BLaER1 treated with 17β-estradiol and CSF1 and Interleukin-3, amounts not matched to agents 10 nM and 100 nM (cell line): ENCODE data around the gene FDX1.

Source experiments
- H3K27ac ChIP-seq, 11 experiments: shearing (Covaris generic); formaldehyde crosslinking; 2 replicates each; pipeline ENCODE4 v1.8.1; 2022
- H3K27me3 ChIP-seq, 11 experiments: shearing (Covaris generic); formaldehyde crosslinking; 2 replicates each; pipeline ENCODE4 v1.8.1; 2022
- H3K36me3 ChIP-seq, 11 experiments: shearing (Covaris generic); formaldehyde crosslinking; 2 replicates each; pipeline ENCODE4 v1.8.1; 2022
- H3K4me1 ChIP-seq, 10 experiments: shearing (Covaris generic); formaldehyde crosslinking; 2 replicates each; pipeline ENCODE4 v1.8.1; 2022
- H3K4me2 ChIP-seq, 11 experiments: shearing (Covaris generic); formaldehyde crosslinking; 2 replicates each; pipeline ENCODE4 v1.8.1; 2022
- H3K4me3 ChIP-seq, 10 experiments: shearing (Covaris generic); formaldehyde crosslinking; 2 replicates each; pipeline ENCODE4 v1.8.1; 2022
- H3K9ac ChIP-seq, 11 experiments: shearing (Covaris generic); formaldehyde crosslinking; 2 replicates each; pipeline ENCODE4 v1.8.1; 2022
- H3K9me3 ChIP-seq, 11 experiments: shearing (Covaris generic); formaldehyde crosslinking; replicated peaks in 1 of 11; 2 replicates each; pipeline ENCODE4 v1.8.1; 2022
- H4K20me1 ChIP-seq, 11 experiments: shearing (Covaris generic); formaldehyde crosslinking; 2 replicates each; pipeline ENCODE4 v1.8.1; 2022
- Cebpa-rat ChIP-seq, 11 experiments: shearing (Covaris generic); IDR thresholded peaks; 2 replicates each; pipeline ENCODE4 v1.8.1; 2022

The FDX1 gene

GRCh38 chr11:110467556-110467955 is 37.8 kb downstream of the FDX1 start:
- H3K4me1 ChIP-seq, result peaks cover 0 to 12% (median 0%) of the 10 kb centered on the region in 10 experiments; a peak in 2 of 20 replicates
- H3K9ac ChIP-seq, result no peak overlapping the region
- H3K9me3 ChIP-seq, result no peaks in the 10 kb centered on the region
- H3K4me3 ChIP-seq, result no peak overlapping the region
- no peak overlapping the region for H3K4me2 ChIP-seq
- H4K20me1 ChIP-seq, result no peaks in the 10 kb centered on the region; a peak in 1 of 22 replicates
- no peaks in the 10 kb centered on the region for H3K27me3 ChIP-seq
- peaks cover 13 to 67% (median 35%) of the 10 kb centered on the region in 11 experiments; a peak in 20 of 22 replicates for H3K36me3 ChIP-seq
- H3K27ac ChIP-seq, result no peak overlapping the region
- no peak for TF ChIP-seq Cebpa-rat (IDR thresholded peaks at IDR 0.05)

DNA sequence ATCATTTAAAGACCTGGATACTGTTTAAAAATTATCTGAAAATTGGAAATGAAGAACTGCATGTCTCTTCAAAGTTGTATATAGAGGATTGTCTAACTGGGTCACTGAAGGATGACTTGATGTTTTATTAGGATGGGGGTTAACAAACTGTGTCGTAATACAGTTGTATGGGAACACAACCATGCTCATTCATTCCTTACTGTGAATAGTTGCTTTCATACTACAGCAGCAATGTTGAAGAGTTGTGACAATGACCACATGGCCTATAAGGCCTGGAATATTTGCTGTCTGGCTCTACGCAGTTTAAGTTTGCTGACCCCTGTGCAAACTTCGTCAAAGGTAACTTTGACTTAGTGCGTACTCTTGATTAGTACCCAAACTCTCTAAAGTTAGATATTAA is 38.4 kb downstream of the FDX1 start:
- no peaks in the 10 kb centered on the region for H3K9me3 ChIP-seq
- TF ChIP-seq Cebpa-rat (IDR thresholded peaks at IDR 0.05), result no peak
- H3K4me3 ChIP-seq, result no peak overlapping the region
- peaks cover 0 to 12% (median 0%) of the 10 kb centered on the region in 10 experiments; a peak in 2 of 20 replicates for H3K4me1 ChIP-seq
- no peak overlapping the region for H3K9ac ChIP-seq
- peaks cover 13 to 64% (median 35%) of the 10 kb centered on the region in 11 experiments; a peak in 20 of 22 replicates for H3K36me3 ChIP-seq
- H3K27me3 ChIP-seq, result no peaks in the 10 kb centered on the region
- H4K20me1 ChIP-seq, result no peaks in the 10 kb centered on the region; a peak in 1 of 22 replicates
- no peak overlapping the region for H3K4me2 ChIP-seq
- no peak overlapping the region for H3K27ac ChIP-seq

- no peak for TF ChIP-seq Cebpa-rat (IDR thresholded peaks at IDR 0.05)
- H3K9me3 ChIP-seq, result no peaks in the 10 kb centered on the region
- H3K27me3 ChIP-seq, result no peaks in the 10 kb centered on the region
- H4K20me1 ChIP-seq, result no peaks in the 10 kb centered on the region
- no peak overlapping the region for H3K27ac ChIP-seq
- H3K4me2 ChIP-seq, result no peak overlapping the region
- no peak overlapping the region for H3K9ac ChIP-seq
- peaks cover 0 to 19% (median 0%) of the 10 kb centered on the region in 10 experiments; a peak in 3 of 20 replicates for H3K4me1 ChIP-seq
- H3K4me3 ChIP-seq, result no peak overlapping the region
- peaks cover 10 to 54% (median 30%) of the 10 kb centered on the region in 11 experiments; a peak in 20 of 22 replicates for H3K36me3 ChIP-seq
Measured at GRCh38 chr11:110469127-110469526, 39.4 kb downstream of the FDX1 start.

DNA sequence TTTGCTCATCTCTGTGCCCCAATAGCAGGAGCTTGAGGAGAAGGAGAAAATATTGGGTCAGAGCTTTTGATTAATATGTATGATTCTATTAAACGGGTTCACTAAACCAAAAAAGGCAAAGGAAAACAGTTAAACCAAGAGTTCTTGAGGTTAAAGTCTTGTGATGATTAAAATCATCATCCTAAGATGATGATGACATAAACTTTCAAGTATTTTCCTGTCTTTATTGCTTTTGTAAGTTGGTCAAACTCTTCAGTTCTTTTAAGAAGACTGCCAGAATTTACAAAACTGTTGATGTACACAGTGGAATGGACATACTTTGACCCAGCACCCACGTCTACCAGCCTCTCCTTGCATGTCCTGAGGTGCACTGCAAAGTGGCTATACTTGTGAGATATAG is 41.0 kb downstream of the FDX1 start:
- TF ChIP-seq Cebpa-rat (IDR thresholded peaks at IDR 0.05), result no peak
- no peak overlapping the region for H3K4me2 ChIP-seq
- no peak overlapping the region for H3K27ac ChIP-seq
- no peaks in the 10 kb centered on the region for H3K9me3 ChIP-seq
- H4K20me1 ChIP-seq, result no peaks in the 10 kb centered on the region
- H3K36me3 ChIP-seq, result peaks cover 5 to 38% (median 21%) of the 10 kb centered on the region in 11 experiments; a peak in 15 of 22 replicates
- H3K9ac ChIP-seq, result no peak overlapping the region
- H3K27me3 ChIP-seq, result no peaks in the 10 kb centered on the region
- H3K4me3 ChIP-seq, result no peak overlapping the region
- H3K4me1 ChIP-seq, result peaks cover 0 to 16% (median 0%) of the 10 kb centered on the region in 10 experiments; a peak in 3 of 20 replicates

DNA sequence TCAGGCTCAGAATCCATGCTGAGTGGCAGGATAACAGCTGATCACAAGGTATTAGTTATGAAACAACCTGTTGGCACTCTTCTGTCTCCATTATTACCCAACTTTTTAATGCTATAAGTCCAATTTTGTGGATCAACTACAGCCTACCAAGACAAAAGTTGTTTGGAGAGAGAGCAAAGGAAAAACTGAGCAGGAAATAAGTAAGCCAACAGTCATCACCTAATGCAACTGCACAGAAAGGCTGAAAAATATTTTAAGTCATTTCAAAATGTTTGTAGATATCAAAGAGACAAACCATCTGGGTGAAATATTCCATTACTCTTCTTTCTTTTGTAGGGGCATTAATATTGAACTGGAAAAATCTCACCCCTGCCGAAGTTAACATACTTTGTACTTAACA is 41.6 kb downstream of the FDX1 start:
- H3K27me3 ChIP-seq, result no peaks in the 10 kb centered on the region
- peaks cover 0 to 18% (median 0%) of the 10 kb centered on the region in 10 experiments; a peak in 4 of 20 replicates for H3K4me1 ChIP-seq
- TF ChIP-seq Cebpa-rat (IDR thresholded peaks at IDR 0.05), result no peak
- no peak overlapping the region for H3K9ac ChIP-seq
- H3K36me3 ChIP-seq, result peaks cover 5 to 36% (median 20%) of the 10 kb centered on the region in 11 experiments; a peak in 15 of 22 replicates
- H3K9me3 ChIP-seq, result no peaks in the 10 kb centered on the region
- H3K4me3 ChIP-seq, result no peak overlapping the region
- H4K20me1 ChIP-seq, result no peaks in the 10 kb centered on the region
- H3K4me2 ChIP-seq, result no peak overlapping the region
- no peak overlapping the region for H3K27ac ChIP-seq

DNA sequence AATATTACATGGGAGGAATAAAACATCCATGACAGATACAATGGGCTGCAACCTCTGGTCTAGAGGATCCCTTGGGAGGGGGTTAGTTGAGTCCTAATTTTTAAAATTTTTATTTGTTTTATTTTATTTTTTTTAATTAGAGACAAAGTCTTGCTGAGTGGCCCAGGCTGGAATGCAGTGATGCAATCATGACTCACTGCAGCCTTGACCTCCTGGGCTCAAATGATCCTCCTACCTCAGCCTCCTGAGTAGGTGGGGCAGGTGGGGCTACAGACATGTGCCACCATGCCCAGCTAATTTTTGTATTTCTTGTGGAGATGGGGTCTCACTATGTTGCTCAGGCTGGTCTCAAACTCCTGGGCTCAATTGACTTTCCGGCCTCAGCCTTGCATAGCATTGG is 43.1 kb downstream of the FDX1 start:
- no peak overlapping the region for H3K4me3 ChIP-seq
- no peaks in the 10 kb centered on the region for H3K9me3 ChIP-seq
- peaks cover 0 to 21% (median 9%) of the 10 kb centered on the region in 11 experiments; a peak in 10 of 22 replicates for H3K36me3 ChIP-seq
- no peaks in the 10 kb centered on the region for H4K20me1 ChIP-seq
- no peak for TF ChIP-seq Cebpa-rat (IDR thresholded peaks at IDR 0.05)
- H3K9ac ChIP-seq, result no peak overlapping the region
- H3K4me2 ChIP-seq, result no peak overlapping the region
- no peak overlapping the region for H3K27ac ChIP-seq
- H3K4me1 ChIP-seq, result peaks cover 0 to 33% (median 0%) of the 10 kb centered on the region in 10 experiments; a peak in 8 of 20 replicates
- no peaks in the 10 kb centered on the region for H3K27me3 ChIP-seq

GRCh38 chr11:110473706-110474105 is 44.0 kb downstream of the FDX1 start:
- no peak overlapping the region for H3K27ac ChIP-seq
- H3K9me3 ChIP-seq, result no peaks in the 10 kb centered on the region
- peaks cover 0 to 13% (median under 1%) of the 10 kb centered on the region in 11 experiments; a peak in 5 of 22 replicates for H3K36me3 ChIP-seq
- H3K4me2 ChIP-seq, result peak overlapping the region in 1 of 11 experiments; percentile 20; a peak in 1 of 22 replicates
- no peaks in the 10 kb centered on the region for H4K20me1 ChIP-seq
- no peak overlapping the region for H3K4me3 ChIP-seq
- peaks cover 0 to 41% (median 7%) of the 10 kb centered on the region in 10 experiments; a peak in 17 of 20 replicates for H3K4me1 ChIP-seq
- no peak overlapping the region for H3K9ac ChIP-seq
- TF ChIP-seq Cebpa-rat (IDR thresholded peaks at IDR 0.05), result no peak
- H3K27me3 ChIP-seq, result no peaks in the 10 kb centered on the region

DNA sequence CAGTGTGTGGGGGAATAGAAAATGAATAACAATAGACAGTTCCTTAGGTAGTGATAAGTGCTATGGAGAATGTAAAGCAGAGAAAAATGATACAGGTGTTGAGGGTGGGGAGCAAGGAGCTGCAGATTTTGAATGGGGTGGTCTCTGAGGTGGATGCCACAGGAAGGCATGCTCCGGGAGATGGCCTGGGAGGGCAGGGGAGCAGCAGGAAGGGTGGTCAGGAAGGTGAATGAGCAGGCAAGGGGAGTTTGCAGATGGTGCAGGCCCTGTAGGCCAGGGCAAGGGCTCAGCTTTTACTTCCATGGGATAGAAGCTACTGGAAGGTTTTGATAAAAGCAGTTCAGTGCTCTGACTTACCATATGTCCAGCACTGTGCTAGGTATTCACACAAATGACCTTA is 44.8 kb downstream of the FDX1 start:
- Histone ChIP-seq H3K4me1 (peaks cover 0 to 49% (median 16%) of the 10 kb centered on the region in 10 experiments; a peak in 17 of 20 replicates), H3K27ac (no peak overlapping the region), H3K9ac (no peak overlapping the region), H3K9me3 (no peaks in the 10 kb centered on the region), H3K4me3 (no peak overlapping the region), H3K36me3 (peaks cover 0 to 8% (median 0%) of the 10 kb centered on the region in 11 experiments; a peak in 5 of 22 replicates), H3K27me3 (no peaks in the 10 kb centered on the region), H4K20me1 (no peaks in the 10 kb centered on the region), H3K4me2 (no peak overlapping the region)
- no peak for TF ChIP-seq Cebpa-rat (IDR thresholded peaks at IDR 0.05)

DNA sequence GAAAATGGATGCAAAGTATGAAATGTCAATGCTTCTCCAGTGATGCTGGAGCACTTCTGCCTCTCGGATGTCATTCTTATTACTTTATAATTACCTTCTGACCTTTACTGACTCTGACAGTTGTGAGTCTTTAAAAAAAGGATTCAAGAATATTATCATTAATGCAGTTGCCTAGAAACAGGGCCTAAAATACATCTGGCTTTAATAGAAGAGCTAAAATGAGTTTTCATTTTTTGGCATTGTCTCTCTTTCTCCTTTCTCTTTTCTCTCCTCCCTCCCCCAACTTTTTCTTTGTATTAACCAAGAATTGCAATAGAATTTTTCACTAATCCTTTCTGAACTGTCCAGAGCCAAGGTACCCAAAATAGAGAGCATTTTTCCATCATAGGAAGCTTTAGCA is 45.9 kb downstream of the FDX1 start:
- 0 out of 22 replicates have a peak, but pooled peaks cover 0 to 4% (median 0%) of the 10 kb centered on the region in 11 experiments for H3K9me3 ChIP-seq
- no peak overlapping the region for H3K4me3 ChIP-seq
- H3K9ac ChIP-seq, result no peak overlapping the region
- peaks cover 0 to 7% (median 0%) of the 10 kb centered on the region in 11 experiments; a peak in 2 of 22 replicates for H3K36me3 ChIP-seq
- no peaks in the 10 kb centered on the region for H4K20me1 ChIP-seq
- TF ChIP-seq Cebpa-rat (IDR thresholded peaks at IDR 0.05), result no peak
- peaks cover 0 to 60% (median 23%) of the 10 kb centered on the region in 10 experiments; a peak in 17 of 20 replicates for H3K4me1 ChIP-seq
- no peak overlapping the region for H3K4me2 ChIP-seq
- no peak overlapping the region for H3K27ac ChIP-seq
- H3K27me3 ChIP-seq, result no peaks in the 10 kb centered on the region
